ENCODE measurements around the gene MAGI3. TPM values are rescaled to one million over a fixed set of nuclear protein-coding genes. Genes with fewer than 3 reads are reported as not detected.

The MAGI3 gene
- total RNA-seq, 1 donor from 2014 or later = 1.0 TPM

GRCh38 chr1:113422315-113423068 is 32.2 kb downstream of the MAGI3 start:
- H3K4me1 Mint-ChIP-seq = no peaks in the 10 kb centered on the region
- DNase-seq (no peak), ATAC-seq (ENCODE audit: low read depth) (no peak)
- peaks cover 5% of the 10 kb centered on the region for H3K9me3 Mint-ChIP-seq
- no peak overlapping the region for H3K4me3 Mint-ChIP-seq
- ChIA-PET POLR2A (no interaction called here), CTCF (no interaction called here)
- intact Hi-C loops (cut with micrococcal nuclease) = no loop called here
- H3K27ac Mint-ChIP-seq = no peak overlapping the region
- no peaks in the 10 kb centered on the region for H3K36me3 Mint-ChIP-seq (ENCODE audit: low read depth)
- no peak for TF ChIP-seq CTCF (IDR thresholded peaks at IDR 0.05)
- peaks cover 11% of the 10 kb centered on the region for H3K27me3 Mint-ChIP-seq

GRCh38 chr1:113423826-113424225 is 33.5 kb downstream of the MAGI3 start:
- intact Hi-C loops (cut with micrococcal nuclease) = no loop called here
- H3K4me1 Mint-ChIP-seq = no peaks in the 10 kb centered on the region
- POLR2A ChIA-PET = no interaction called here
- H3K36me3 Mint-ChIP-seq (ENCODE audit: low read depth) = no peaks in the 10 kb centered on the region
- no peak overlapping the region for H3K27ac Mint-ChIP-seq
- CTCF ChIA-PET = no interaction called here
- H3K27me3 Mint-ChIP-seq = peaks cover 10% of the 10 kb centered on the region
- ATAC-seq (ENCODE audit: low read depth) (no peak), DNase-seq (no peak)
- H3K9me3 Mint-ChIP-seq = peaks cover 5% of the 10 kb centered on the region
- TF ChIP-seq CTCF (IDR thresholded peaks at IDR 0.05) = no peak
- H3K4me3 Mint-ChIP-seq = no peak overlapping the region

DNA sequence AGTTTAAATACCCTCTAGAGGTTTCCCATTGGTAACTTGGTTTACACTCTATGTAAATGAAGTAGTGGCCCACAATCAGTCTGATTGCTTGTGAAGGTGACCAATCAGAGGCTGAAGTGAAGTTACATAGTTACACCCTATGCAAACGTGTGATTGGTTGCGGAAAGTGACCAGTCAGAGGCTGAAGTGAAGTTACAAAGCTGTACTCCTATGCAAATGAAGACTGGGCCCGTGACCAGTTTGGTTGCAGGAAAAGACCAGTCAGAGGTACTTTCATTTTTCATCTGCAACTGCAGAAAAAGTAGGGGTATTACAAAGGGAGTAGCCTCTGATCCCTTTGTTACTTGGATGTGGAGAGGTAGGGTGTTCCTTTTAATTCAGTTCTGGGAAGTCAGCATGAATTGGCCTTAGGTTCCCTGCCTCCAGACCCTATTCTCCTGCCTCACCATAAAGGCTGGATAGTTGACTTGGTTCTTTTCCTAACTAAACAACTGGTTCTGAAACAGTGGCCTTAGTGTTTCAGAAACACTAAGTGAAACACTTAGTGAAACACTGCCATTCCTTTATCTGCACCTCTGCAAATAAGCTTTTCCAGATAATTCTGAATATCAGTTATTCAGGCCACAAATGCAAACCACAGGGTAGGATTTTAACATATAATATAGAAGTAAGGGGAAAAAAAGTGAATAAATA is 39.3 kb downstream of the MAGI3 start:
- CTCF ChIA-PET = no interaction called here

DNA sequence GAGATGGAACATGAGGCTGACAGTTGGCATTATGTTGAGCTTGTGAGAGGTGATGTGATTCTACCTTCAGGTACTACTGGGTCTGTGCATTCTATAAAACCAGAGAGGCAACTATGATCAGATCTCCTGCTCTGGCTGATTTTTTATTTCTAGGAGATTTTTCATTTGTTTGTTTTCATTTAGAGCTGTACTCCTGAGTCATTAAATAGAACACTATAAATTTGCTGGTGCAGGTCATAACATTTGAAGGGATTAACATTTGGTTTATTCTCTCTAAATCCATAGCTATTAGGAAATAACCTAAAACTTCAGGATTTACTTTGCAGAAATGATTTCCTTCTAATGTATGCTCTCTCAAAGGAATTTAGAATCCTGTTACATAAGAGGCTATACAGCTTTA is 42.9 kb downstream of the MAGI3 start:
- intact Hi-C loops (cut with micrococcal nuclease) = no loop called here
- no peaks in the 10 kb centered on the region for H3K36me3 Mint-ChIP-seq (ENCODE audit: low read depth)
- no peaks in the 10 kb centered on the region for H3K4me1 Mint-ChIP-seq
- DNase-seq (no peak), ATAC-seq (ENCODE audit: low read depth) (no peak)
- no peak overlapping the region for H3K4me3 Mint-ChIP-seq
- no peak overlapping the region for H3K27ac Mint-ChIP-seq
- ChIA-PET CTCF (no interaction called here), POLR2A (no interaction called here)
- TF ChIP-seq CTCF (IDR thresholded peaks at IDR 0.05) = no peak
- peaks cover 3% of the 10 kb centered on the region for H3K27me3 Mint-ChIP-seq
- H3K9me3 Mint-ChIP-seq = no peaks in the 10 kb centered on the region

More for the DNA sequence above, 39.3 kb downstream of the MAGI3 start:
- Mint-ChIP-seq H3K36me3 (ENCODE audit: low read depth) (no peaks in the 10 kb centered on the region), H3K4me3 (no peak overlapping the region), H3K27ac (no peak overlapping the region), H3K4me1 (no peaks in the 10 kb centered on the region), H3K27me3 (peaks cover 3% of the 10 kb centered on the region), H3K9me3 (no peaks in the 10 kb centered on the region)
- POLR2A ChIA-PET = no interaction called here
- no peak for ATAC-seq (ENCODE audit: low read depth)
- DNase-seq = no peak
- intact Hi-C loops (cut with micrococcal nuclease) = no loop called here
- TF ChIP-seq CTCF (IDR thresholded peaks at IDR 0.05) = no peak

GRCh38 chr1:113434081-113434873 is 44.0 kb downstream of the MAGI3 start:
- Mint-ChIP-seq H3K4me1 (no peaks in the 10 kb centered on the region), H3K4me3 (no peak overlapping the region), H3K27me3 (peaks cover 10% of the 10 kb centered on the region), H3K9me3 (no peaks in the 10 kb centered on the region), H3K27ac (no peak overlapping the region), H3K36me3 (ENCODE audit: low read depth) (no peaks in the 10 kb centered on the region)
- intact Hi-C loops (cut with micrococcal nuclease) = no loop called here
- POLR2A ChIA-PET = no interaction called here
- TF ChIP-seq CTCF (IDR thresholded peaks at IDR 0.05) = no peak
- CTCF ChIA-PET = no interaction called here
- DNase-seq (no peak), ATAC-seq (ENCODE audit: low read depth) (no peak)
